ENCODE measurements around the gene LDB2. TPM values are rescaled to one million over a fixed set of nuclear protein-coding genes. Genes with fewer than 3 reads are reported as not detected.

The LDB2 gene
- total and polyA plus RNA-seq, 2 experiments from 2014 or later: 48.6 to 80.1 TPM

DNA sequence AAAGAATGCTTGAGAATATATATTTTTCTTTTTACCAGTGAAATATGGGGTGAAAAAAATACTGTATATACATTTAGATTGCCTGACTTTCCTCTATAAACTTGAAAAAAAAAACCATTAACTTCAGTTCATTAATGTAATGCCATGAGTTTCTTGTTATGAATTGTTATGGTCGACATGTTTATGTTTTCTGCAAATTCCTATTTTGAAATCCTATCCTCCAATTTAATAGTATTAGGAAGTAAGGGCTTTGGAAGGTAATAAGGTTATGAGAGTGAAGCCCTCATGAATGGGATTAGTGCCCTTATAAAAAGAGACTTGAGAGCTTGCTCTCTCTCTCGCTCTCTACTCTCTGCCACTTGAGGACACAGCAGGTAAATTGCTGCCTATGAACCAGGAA, 211.4 kb downstream of the LDB2 start:
- no peaks in the 10 kb centered on the region for H3K27me3 ChIP-seq (ENCODE audit: insufficient read depth)
- H3K9me3 Mint-ChIP-seq: no peaks in the 10 kb centered on the region
- H3K4me1 Mint-ChIP-seq: peaks cover 47% of the 10 kb centered on the region
- TF ChIP-seq, protein P1, sequence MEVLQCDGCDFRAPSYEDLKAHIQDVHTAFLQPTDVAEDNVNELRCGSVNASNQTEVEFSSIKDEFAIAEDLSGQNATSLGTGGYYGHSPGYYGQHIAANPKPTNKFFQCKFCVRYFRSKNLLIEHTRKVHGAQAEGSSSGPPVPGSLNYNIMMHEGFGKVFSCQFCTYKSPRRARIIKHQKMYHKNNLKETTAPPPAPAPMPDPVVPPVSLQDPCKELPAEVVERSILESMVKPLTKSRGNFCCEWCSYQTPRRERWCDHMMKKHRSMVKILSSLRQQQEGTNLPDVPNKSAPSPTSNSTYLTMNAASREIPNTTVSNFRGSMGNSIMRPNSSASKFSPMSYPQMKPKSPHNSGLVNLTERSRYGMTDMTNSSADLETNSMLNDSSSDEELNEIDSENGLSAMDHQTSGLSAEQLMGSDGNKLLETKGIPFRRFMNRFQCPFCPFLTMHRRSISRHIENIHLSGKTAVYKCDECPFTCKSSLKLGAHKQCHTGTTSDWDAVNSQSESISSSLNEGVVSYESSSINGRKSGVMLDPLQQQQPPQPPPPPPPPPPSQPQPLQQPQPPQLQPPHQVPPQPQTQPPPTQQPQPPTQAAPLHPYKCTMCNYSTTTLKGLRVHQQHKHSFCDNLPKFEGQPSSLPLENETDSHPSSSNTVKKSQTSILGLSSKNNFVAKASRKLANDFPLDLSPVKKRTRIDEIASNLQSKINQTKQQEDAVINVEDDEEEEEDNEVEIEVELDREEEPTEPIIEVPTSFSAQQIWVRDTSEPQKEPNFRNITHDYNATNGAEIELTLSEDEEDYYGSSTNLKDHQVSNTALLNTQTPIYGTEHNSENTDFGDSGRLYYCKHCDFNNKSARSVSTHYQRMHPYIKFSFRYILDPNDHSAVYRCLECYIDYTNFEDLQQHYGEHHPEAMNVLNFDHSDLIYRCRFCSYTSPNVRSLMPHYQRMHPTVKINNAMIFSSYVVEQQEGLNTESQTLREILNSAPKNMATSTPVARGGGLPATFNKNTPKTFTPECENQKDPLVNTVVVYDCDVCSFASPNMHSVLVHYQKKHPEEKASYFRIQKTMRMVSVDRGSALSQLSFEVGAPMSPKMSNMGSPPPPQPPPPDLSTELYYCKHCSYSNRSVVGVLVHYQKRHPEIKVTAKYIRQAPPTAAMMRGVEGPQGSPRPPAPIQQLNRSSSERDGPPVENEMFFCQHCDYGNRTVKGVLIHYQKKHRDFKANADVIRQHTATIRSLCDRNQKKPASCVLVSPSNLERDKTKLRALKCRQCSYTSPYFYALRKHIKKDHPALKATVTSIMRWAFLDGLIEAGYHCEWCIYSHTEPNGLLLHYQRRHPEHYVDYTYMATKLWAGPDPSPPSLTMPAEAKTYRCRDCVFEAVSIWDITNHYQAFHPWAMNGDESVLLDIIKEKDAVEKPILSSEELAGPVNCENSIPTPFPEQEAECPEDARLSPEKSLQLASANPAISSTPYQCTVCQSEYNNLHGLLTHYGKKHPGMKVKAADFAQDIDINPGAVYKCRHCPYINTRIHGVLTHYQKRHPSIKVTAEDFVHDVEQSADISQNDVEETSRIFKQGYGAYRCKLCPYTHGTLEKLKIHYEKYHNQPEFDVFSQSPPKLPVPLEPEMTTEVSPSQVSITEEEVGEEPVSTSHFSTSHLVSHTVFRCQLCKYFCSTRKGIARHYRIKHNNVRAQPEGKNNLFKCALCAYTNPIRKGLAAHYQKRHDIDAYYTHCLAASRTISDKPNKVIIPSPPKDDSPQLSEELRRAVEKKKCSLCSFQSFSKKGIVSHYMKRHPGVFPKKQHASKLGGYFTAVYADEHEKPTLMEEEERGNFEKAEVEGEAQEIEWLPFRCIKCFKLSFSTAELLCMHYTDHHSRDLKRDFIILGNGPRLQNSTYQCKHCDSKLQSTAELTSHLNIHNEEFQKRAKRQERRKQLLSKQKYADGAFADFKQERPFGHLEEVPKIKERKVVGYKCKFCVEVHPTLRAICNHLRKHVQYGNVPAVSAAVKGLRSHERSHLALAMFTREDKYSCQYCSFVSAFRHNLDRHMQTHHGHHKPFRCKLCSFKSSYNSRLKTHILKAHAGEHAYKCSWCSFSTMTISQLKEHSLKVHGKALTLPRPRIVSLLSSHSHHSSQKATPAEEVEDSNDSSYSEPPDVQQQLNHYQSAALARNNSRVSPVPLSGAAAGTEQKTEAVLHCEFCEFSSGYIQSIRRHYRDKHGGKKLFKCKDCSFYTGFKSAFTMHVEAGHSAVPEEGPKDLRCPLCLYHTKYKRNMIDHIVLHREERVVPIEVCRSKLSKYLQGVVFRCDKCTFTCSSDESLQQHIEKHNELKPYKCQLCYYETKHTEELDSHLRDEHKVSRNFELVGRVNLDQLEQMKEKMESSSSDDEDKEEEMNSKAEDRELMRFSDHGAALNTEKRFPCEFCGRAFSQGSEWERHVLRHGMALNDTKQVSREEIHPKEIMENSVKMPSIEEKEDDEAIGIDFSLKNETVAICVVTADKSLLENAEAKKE (CRISPR knock-in tag; IDR thresholded peaks at IDR 0.05): no peak
- TF ChIP-seq EZH2phosphoT487 (IDR thresholded peaks at IDR 0.05; ENCODE audit: unreplicated experiment): no peak
- TF ChIP-seq ZNF331 (CRISPR knock-in tag; IDR thresholded peaks at IDR 0.05; ENCODE audit: low read depth): no peak
- no peak for TF ChIP-seq EZH2 (IDR thresholded peaks at IDR 0.05; ENCODE audit: low read depth, unreplicated experiment)
- TF ChIP-seq REST (IDR thresholded peaks at IDR 0.05; ENCODE audit: unreplicated experiment): no peak
- TF ChIP-seq POLR2AphosphoS5 (IDR thresholded peaks at IDR 0.05; ENCODE audit: low read depth): no peak
- TF ChIP-seq, protein P2, sequence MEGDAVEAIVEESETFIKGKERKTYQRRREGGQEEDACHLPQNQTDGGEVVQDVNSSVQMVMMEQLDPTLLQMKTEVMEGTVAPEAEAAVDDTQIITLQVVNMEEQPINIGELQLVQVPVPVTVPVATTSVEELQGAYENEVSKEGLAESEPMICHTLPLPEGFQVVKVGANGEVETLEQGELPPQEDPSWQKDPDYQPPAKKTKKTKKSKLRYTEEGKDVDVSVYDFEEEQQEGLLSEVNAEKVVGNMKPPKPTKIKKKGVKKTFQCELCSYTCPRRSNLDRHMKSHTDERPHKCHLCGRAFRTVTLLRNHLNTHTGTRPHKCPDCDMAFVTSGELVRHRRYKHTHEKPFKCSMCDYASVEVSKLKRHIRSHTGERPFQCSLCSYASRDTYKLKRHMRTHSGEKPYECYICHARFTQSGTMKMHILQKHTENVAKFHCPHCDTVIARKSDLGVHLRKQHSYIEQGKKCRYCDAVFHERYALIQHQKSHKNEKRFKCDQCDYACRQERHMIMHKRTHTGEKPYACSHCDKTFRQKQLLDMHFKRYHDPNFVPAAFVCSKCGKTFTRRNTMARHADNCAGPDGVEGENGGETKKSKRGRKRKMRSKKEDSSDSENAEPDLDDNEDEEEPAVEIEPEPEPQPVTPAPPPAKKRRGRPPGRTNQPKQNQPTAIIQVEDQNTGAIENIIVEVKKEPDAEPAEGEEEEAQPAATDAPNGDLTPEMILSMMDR (conservative IDR thresholded peaks at IDR 0.05; ENCODE audit: low read depth in 2 of 2): no peak
- TF ChIP-seq JUNB (IDR thresholded peaks at IDR 0.05; ENCODE audit: unreplicated experiment): no peak
- TF ChIP-seq ZNF114 (CRISPR knock-in tag; IDR thresholded peaks at IDR 0.05): no peak
- no peak for TF ChIP-seq CREB1 (CRISPR knock-in tag; IDR thresholded peaks at IDR 0.05; ENCODE audit: low read depth)
- TF ChIP-seq NANOG (IDR thresholded peaks at IDR 0.05; ENCODE audit: borderline replicate concordance): no peak
- no peak overlapping the region for H3K4me2 ChIP-seq
- DNase-seq (ENCODE audit: low spot score) (no peak), ATAC-seq (no peak)
- no peak overlapping the region for H3K27ac Mint-ChIP-seq
- H3K4me3 Mint-ChIP-seq: no peak overlapping the region
- H3K9me2 ChIP-seq (ENCODE audit: insufficient read depth): peaks cover 5% of the 10 kb centered on the region; the same call in 1 of the 2 replicates
- no peaks in the 10 kb centered on the region for H4K20me1 ChIP-seq (replicated peaks; ENCODE audit: insufficient read depth)
- H3K27me3 Mint-ChIP-seq (ENCODE audit: insufficient read depth, low read depth, poor library complexity): peaks cover 4% of the 10 kb centered on the region
- H3K4me1 ChIP-seq (ENCODE audit: insufficient read depth): peaks cover 16% of the 10 kb centered on the region
- H3K36me3 ChIP-seq (ENCODE audit: insufficient read depth): no peaks in the 10 kb centered on the region
- no peaks in the 10 kb centered on the region for H3F3A ChIP-seq (replicated peaks; ENCODE audit: low read depth)
- no peak overlapping the region for H3K27ac ChIP-seq (ENCODE audit: low read depth)
- H3K79me2 ChIP-seq (replicated peaks; ENCODE audit: insufficient read depth): no peaks in the 10 kb centered on the region
- H2AFZ ChIP-seq: no peak overlapping the region
- 0 out of 3 replicates have a peak, but pooled peaks cover 3% of the 10 kb centered on the region for H3K36me3 Mint-ChIP-seq (ENCODE audit: low read depth)
- no peak overlapping the region for H3K4me3 ChIP-seq
